HG02884 (cell line): Measurements from ENCODE around the gene DNAAF3.
"Not testable (repeated sequence)": the region's sequence is repeated elsewhere in the genome, so short reads cannot be mapped to it uniquely, and the experiment has no call there.

ENCODE experiments used
- ATAC-seq: cut with Tn5 transposase; IDR thresholded peaks from one replicate; pipeline ENCODE4 v1.9.1; 2021; ENCODE audit warnings: mild to moderate bottlenecking, moderate library complexity; ENCODE audit not compliant: unreplicated experiment

DNAAF3 gene

DNA sequence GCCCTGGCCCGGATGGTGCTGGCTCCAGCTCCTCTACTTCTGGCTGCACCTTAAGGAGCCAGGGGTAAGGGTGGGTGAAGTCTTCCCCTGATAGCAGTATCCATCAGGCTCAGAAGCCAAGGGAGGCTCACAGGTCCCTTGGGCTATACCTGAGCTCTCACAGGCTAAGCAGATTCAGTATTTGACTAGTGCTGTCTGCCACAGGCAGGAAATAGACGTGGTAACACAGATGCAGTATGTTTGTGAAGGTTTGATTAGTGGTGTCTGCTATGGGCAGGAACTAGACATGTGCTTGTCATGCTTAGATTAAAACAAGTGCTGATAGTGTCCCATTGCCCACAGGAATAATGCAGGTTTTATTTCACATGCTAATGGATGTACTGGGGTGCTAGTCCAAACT lies 9.7 kb upstream of the DNAAF3 start:
- ATAC-seq = no peak

DNA sequence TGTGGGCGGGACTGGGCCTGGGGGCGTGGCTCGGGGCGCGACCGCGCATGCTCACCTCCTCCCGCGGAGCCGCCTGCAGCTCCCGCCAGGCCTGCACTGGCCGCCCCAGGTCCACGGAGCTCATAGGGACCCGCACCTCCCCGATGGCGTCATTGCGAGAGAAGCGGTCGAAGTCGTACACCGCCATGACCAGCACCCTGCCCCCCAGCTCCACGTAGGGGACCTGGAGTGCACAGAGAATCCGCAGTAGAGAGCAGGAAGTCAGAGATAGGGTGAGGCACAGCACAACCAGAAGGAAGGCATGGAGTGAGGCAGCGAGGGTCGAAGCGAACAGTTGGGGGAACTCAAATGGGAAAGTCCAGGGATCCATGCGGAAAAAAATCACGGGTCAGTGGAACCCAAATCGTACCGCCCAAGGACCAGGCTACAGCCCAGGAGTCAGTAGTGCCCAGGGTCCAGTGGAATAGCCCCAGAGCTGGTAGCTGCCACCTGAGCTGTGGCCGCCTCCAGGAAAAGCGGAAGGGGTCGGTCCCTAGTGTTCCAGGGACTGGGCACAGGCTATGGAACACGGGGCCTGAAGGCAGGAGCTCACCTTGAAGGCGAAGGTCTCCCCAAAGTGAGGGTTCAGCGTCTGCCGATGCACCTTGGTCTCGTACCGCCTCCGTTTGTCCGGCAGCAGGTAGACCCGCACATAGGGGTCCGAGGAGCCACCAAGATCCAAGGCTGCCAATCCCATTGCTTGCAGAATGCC lies 8.9 kb upstream of the DNAAF3 start:
- ATAC-seq = no peak

DNA sequence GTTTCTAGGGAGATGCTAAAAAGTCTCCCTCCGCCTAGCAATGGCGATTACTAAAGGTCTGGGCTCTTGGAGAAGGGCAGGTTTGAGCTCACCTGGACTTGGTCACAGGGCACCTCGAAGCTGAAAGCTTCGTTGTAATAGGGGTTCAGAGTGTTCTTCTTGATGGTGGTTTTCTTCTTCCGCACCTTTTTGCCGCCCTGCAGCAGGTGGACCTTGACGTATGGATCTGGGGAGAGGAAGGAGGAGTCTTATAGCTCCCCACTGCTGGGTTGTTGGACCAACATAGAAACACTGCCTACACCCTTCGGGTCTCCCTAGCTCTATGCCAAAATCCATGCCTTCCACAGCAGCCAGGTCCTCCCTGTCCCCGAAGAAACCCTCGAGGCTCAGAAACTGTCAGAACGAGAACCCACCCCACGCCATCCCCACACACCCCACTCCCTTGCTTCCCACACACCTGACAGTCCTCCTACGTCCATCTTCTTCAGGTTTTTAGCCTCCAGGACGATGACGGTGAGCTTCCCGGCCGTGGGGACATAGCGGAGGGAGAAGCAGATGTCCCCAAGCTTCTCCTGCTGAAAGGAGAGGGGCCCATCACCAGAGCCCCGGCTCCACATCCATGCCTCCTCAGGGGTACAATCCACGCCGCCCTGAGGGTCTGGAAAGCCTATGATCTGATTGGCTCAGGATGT lies 8.2 kb upstream of the DNAAF3 start:
- no peak for ATAC-seq

DNA sequence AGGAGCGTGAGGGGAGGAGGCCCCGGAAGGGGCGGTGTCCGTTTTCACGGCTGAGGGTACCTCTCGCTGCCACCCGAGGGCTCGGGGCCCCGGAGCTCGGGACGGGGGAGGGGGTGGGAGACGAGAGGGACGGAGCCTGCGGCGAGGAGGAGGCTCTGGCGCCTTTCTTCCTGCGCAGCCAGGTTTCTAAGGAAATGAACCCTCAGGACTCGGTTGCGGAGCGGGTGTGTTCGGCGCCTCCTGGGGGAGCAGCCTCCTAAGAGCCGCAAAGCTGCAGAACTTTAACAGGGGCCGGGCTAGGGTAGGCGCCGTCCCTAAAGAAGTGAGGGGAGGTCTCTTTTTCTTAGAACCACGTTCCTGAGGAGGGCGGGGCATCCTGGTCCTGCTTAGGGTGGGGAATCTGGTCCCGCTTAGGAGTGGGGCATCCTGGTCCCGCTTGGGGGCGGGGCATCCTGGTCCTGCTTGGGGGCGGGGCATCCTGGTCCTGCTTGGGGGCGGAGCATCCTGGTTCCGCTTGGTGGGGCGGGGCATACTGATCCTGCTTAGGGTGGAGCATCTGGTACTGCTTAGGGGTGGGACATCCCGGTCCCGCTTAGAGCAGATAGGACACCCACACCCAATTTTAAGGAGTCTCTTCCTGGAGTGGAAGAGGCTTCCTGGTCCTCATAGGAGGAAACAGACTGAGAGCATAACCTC lies 7.4 kb upstream of the DNAAF3 start:
- no peak for ATAC-seq

DNA sequence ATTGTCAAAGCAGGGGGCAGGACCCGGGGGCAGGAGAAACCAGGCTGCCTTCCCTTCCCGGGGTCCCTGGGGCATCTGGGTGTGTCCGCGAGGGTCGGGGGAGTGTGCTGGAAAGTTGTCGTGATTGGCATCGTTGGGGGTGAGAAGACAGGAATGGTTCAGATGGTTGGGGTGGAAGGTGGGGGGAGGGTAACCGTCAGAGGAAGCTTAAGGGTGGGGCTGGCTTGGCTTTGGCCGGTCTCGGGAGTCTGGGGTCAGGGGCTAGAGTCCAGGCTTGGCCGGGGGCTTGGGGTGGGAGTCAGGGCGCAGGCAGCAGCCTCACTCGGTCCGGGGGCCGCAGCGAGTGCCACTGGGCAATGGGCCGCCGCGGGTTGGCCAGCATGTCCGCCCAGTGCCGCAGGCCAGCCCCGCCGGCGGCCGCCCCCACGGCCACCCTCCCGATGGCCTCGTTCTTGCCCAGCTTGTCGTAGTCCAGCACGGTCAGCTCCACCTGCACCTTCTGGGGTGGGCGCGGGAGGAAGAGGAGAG lies 6.8 kb upstream of the DNAAF3 start:
- no peak for ATAC-seq

DNA sequence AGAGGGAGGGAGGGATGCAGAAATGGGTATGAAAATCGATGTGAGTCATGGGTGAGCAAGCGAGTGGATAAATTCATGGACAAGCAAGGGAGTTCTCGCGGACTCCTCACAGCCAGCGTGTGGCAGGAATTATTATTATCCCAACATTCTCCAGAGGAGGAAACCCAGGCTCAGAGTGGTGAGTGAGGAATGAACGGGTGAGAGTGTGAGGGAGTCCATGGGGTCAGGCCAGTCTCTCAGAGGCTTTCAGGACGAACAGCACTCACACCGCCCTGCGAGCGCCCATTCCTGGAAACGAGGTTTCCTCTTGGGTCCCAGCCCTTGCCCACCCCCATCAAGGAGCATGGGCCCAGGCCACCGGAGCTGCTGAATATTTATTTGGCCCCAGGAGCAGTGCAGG lies 6.3 kb upstream of the DNAAF3 start:
- ATAC-seq = no peak

DNA sequence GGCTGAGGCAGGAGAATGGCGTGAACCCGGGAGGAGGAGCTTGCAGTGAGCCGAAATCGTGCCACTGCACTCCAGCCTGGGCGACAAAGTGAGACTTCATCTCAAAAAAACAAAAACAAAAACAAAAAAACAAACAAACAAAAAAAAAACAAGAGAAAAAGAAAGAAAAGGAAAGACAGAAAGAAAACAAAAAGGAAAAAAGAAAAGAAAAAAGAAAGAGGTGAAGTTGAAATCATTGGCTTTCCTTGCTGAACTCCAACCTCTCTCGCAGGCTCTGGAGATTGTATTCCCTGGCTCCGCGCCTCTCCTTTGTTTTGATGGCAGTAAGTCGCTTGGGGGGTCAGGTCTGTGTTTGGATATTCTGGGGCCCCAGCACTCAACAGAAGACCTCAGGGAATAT lies 5.9 kb upstream of the DNAAF3 start:
- ATAC-seq = not testable (repeated sequence)

DNA sequence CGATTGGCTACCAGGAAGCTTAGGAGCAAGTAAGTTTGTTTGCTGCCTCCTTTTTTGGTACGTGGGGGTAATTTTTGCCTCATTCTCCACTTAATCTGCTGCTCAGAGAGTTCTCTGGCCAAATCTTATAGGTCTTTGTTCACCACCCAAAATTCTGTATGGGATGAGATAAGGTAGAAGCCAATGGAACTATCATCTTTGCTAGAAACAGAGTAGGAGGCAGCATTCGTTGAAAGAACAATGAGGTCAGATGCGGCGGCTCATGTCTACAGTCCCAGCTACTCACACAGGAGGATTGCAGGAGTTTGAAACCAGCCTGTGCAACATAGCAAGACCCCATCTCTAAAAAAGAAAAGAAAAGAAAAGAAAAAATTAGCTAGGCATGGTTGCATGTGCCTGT lies 5.0 kb upstream of the DNAAF3 start:
- no peak for ATAC-seq

DNA sequence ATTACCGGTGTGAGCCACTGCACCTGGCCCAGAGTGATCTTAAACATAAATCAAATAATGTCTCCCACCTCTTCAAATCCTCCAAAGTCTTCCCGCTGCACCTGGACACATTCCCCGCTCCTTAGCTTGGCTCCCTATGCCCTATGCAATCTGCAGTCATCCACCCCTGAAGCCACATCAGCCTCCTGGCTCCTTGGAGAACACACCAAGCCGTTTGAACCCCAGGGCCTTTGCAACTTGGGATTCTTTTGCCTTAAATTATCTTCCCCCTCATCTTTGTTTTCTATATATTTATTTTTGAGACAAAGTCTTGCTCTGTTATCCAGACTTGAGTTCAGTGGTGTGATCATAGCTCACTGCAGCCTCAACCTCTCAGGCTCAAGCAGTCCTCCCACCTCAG lies 2.7 kb upstream of the DNAAF3 start:
- no peak for ATAC-seq

DNA sequence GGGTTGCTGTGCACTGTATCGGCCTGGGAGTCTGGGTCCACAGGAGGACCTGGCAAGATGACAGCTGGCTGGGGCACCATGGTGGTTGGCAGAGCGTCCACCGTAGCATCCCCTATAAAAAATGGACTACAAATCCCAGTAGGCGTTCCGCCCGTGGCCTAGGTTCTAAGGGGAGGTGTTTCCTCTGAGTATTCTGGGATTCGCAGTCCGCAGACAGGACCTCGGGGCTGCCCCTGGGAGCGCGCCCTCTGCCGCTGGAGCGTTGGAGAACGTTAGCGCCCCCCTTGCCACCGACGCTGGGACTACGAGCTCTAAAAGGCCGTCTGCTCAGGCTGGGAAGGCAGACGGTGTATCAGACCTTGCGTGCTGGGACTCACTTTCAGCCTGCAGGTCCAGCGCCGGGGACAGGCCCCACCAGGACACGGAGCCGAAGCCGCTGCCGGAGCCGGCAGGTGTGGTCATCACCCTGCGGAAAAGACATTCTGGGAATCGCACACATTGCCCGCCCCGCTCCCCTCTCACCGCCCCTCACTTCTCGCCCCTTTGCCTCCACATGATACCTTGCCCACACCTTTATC lies 372 bp downstream of the DNAAF3 start:
- ATAC-seq = peak; percentile 29

DNA sequence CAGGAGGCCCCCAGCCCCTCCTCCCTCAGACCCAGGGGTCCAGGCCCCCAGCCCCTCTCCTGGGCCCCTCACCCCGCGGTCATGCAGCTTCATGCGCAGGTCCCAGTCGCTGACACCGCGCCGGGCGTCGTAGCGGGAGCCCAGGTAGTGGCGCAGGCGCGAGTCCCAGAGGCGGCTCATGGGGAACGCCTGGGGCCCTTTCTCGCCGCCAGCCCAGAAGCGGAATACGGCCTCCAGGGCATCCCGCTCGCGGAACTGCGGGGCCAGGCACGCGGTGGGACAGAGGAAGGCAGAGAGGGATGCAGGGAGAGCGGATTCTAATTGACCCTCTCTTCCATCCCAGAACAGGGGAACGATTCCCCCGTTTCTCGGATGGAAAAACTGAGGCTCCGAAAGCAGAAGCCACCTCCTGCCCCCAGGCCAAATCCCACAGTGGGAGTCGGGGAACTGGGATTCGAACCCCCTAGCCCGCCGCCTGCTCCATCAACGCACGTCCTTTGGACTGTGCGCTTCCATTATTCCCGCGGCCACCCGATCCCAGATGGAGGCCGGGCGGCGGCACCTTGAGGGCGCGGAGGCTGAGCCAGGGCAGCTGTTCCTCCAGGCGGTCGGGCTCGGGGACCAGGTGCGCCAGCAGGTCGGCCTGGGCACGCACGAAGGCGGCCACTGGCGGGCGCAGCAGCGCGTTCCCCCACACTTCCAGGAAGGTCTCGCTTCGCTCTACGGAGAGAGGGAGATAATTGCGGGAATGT lies 4.7 kb downstream of the DNAAF3 start:
- no peak for ATAC-seq

DNA sequence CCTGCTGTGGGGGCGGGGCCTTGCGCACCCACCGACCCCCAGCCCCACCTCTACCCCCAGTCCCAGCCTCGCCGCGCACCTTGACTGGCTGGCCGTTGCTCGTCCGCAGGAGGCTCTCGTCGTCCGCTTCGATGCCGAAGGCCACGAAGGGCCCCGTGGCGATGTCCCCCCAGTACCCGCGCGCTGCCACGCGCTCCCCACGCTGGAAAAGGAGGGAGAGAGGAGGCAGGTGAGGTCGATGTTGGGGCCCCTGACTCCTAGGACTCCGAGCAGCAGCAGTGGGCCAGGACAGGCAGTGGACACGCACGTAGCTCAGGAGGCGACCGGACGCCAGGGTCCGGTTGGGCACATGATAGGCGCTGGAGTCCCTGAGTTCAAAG lies 5.4 kb downstream of the DNAAF3 start:
- no peak for ATAC-seq

DNA sequence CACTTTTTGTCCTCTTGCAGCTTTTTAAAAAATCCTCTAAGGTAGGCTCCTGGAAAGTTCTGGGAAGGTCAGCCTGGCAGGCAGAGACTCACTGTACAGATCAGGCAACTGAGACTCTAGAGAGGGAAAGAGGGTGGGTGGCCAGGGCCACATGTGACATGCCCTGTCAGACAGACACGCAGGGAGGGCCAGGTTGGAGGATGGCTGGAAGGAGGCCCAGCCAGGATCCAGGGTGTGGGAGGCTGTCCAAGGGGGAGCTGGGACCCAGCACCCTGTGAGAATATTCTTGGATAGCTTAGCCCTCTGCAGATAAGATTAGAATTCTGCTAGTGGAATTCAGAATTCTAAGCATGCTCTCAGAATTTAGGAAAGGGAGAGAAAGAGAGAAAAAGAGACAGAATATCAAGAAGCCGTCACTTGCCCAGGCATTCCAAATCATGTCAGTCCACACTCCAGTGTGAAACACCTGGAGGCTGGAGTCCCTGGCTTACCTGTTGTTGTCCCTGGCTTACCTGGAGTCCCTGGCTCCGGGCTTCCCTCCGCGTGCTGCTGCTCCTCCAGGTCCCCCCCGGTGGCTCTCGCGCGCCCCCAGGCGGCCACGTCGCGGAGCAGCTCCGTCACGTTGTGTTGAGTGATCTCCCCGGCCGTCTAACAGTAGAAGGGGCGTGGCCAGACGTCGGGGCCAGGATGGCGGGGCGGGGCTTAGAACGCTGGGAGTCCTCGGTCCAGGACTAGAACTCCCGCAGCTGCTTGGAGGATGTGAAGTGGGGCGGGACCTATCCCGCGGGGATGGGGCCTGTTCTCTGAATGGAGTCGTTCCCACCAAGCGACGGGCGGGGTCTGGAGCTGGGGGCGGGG lies 6.1 kb downstream of the DNAAF3 start:
- peak; percentile 63 for ATAC-seq

DNA sequence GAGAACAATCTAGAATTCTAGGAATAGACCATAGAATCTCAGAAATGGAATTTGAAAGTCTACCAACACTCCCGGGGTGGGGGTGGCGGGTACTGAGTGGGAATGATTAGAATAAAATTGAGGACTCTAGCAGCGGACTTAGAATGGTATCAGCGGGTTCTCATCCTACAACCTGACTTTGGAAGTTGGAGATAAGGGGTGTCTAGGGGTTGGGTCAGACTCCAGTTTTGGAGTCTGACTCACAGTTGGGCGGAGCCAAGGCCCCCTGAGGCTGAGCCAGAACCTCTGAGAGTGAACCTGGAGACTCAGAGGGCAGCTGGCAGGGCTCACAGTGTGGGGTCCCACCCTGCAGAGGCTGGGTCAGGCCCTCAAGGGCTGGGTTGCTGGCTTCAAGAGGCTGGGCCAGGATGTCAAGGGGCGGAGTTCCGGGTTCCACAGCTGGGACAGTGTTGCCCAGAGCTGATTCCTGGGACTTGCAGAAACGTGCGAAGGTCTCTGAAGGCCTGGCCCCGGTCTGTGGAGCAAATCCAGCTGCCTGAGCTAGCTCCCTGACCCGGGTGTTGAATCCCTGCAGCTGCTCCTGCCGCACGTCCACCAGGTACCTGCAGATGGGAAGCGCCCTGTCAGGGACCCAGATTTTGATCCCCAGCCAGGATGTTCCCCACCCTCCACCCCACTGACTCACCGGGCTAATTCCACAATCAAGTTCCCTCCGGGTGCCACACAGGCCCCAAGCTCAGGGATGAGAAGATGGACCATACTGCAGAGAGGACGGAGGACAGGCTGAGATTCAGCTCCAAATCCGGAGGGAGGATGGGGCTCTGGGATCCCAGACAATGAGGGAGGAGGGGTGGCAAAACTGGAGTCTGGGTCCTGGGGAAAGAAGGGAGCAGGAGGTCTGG lies 7.3 kb downstream of the DNAAF3 start:
- ATAC-seq = no peak

DNA sequence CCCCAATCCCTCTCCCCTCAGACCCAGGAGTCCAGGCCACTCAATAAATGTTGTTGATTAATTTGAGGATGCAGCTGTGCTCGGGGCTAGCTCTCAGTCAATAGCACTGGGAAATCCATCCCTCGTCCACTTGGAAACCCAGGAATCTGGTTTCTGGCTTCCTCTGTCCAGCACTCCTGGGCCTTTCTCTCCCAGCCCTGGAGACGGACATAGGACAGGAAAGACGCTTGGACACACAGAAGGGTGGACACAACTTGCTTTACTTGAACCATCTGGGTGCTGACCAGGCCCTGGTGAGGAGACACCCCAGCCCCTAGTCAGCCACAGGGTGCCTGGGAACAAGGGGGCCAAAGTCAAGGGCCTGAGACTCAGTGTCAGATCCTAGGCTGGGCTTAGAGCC lies 8.0 kb downstream of the DNAAF3 start:
- ATAC-seq = no peak

DNA sequence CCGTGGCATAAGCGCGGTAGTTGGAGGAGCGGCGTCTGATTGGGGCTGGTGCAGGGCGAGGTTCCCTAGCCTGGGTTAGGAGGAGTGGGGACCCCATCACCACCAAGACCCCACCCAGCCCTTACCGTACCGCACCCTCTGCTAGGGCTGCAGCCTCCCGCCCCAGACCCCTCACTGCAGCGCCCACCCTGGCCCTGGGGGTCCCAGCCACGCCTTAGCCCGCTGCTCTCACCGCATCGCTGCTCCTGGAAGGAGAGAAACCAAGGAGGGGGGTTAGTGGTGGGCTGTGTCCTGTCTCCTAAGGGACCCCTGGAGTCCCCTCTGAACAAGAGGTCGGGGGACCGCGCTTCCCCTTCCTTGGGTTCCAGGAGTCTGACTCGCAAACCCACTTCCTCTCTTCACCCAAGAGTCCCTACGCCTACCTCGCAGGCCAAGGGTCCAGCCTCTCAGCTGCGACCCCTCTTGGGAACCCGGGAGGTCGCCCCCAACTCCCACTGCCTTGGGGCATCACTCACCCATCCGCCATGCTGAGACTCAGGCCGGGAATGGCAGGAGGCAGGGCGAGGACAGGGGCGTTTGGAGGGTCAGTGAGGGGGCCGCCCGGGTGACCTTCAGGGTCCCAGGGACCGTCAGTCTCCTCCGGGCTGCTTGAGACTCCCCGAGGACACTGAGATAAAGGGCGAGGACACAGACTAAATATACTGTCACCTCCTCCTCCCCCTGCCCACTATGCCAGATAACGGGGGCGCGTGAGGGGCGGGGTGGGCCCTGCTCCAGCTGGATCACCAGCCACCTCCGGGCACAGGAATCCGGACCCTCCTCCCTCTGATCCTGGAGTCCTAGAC lies 9.1 kb downstream of the DNAAF3 start, which contains the start of gene TNNI3:
Gene TNNI3 (minus strand): TSS at position 669 of the 845 bp plus-strand sequence. CDS start 143 bp downstream, at position 526.
- ATAC-seq = no peak

DNA sequence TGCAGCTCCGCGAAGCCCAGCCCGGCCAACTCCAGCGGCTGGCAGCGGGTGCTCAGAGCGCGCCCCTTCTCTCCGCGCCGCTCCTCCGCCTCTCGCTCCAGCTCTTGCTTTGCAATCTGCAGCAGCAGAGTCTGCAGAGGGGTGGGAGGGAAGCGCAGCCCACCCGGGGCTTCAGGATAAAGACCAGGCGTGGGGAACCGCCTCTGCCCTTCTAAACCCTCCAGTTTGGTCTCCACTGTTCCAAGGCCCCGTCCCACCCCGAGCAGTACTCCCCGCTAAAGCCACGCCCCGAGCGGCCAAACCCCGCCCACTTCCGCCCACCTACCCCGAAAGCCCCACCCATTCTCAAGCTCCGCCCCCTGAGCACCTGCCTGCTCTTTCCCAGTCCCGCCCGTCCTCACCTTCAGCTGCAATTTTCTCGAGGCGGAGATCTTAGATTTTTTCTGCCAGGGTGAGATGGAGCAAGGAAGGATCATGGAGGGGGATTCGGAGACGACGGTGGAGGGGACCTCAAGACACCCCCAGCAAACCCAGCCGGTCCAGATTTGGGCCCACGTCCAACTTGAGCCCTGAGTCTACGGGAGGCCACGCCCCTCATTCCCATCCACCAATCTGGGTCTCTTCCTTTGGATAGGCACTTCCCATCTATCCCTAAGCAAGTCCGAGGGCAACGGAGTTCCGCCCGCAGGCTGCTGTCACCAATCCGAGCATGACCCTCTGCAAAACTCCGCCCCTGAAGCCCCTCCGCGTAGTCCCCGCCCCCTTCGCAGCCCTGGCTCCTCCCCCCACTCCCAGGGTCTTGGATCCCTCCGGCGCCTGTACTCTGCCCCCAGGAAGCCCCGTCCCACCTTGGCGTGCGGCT lies 10.0 kb downstream of the DNAAF3 start:
- ATAC-seq = no peak
